Liver (tissue), 9 donors: ENCODE measurements around the gene SLIT1. TPM values are rescaled to one million over a fixed set of nuclear protein-coding genes. Genes with fewer than 3 reads are reported as not detected.

Experiments used
- DNase-seq: peaks from one replicate; pipeline ENCODE4 v3.0.0-alpha.2; 2017; ENCODE audit warnings: low spot score
- H3K27ac ChIP-seq, 2 donors: one replicate each; pipeline ENCODE4 v1.7.0; 2013; ENCODE audit warnings: inconsistent platforms in 2 of 2, low read length in 2 of 2, control low read depth in 1 of 2, low read depth in 1 of 2, mild to moderate bottlenecking in 1 of 2
- H3K27me3 ChIP-seq, 4 donors: one replicate each; pipeline versions ENCODE4 v1.6.1 to v1.7.0; 2013; ENCODE audit warnings: low read length in 3 of 4, inconsistent platforms in 1 of 4, mild to moderate bottlenecking in 1 of 4, moderate library complexity in 1 of 4; ENCODE audit not compliant: control insufficient read depth in 4 of 4, insufficient read depth in 4 of 4
- H3K36me3 ChIP-seq, 4 donors: one replicate each; pipeline versions ENCODE4 v1.6.1 to v1.7.0; 2013; ENCODE audit warnings: low read length in 3 of 4, mild to moderate bottlenecking in 3 of 4, low read depth in 1 of 4, moderate library complexity in 1 of 4; ENCODE audit not compliant: control insufficient read depth in 4 of 4, insufficient read depth in 3 of 4
- H3K4me1 ChIP-seq, 4 donors: one replicate each; pipeline versions ENCODE4 v1.6.1 to v1.7.0; 2013; ENCODE audit warnings: low read length in 3 of 4, mild to moderate bottlenecking in 3 of 4, moderate library complexity in 1 of 4; ENCODE audit not compliant: control insufficient read depth in 4 of 4, insufficient read depth in 4 of 4
- H3K4me3 ChIP-seq, 3 donors: one replicate each; pipeline versions ENCODE4 v1.6.1 to v1.7.0; 2013; ENCODE audit warnings: low read length in 3 of 3, control low read depth in 1 of 3, low read depth in 1 of 3, mild to moderate bottlenecking in 1 of 3
- H3K9ac ChIP-seq, 2 donors: one replicate each; pipeline ENCODE4 v1.7.0; 2013; ENCODE audit warnings: low read length in 2 of 2, mild to moderate bottlenecking in 2 of 2, moderate library complexity in 2 of 2, control low read depth in 1 of 2, low read depth in 1 of 2
- H3K9me3 ChIP-seq, 4 donors: one replicate each; pipeline versions ENCODE4 v1.6.1 to v1.7.0; 2013; ENCODE audit warnings: low read length in 3 of 4; ENCODE audit not compliant: control insufficient read depth in 4 of 4
- EGR1 ChIP-seq, 2 donors: IDR thresholded peaks; 2 replicates each; pipeline ENCODE4 v1.6.1; 2016 to 2018; ENCODE audit warnings: antibody characterized with exemption in 2 of 2, low read depth in 2 of 2
- FOXA2 ChIP-seq: IDR thresholded peaks from 2 replicates; pipeline ENCODE4 v1.6.1; 2016; ENCODE audit warnings: antibody characterized with exemption
- GABPA ChIP-seq, 2 donors: IDR thresholded peaks in 1 of 2; conservative IDR thresholded peaks in 1 of 2; 2 replicates each; pipeline ENCODE4 v1.6.1; 2016; ENCODE audit warnings: antibody characterized with exemption in 2 of 2, mild to moderate bottlenecking in 1 of 2, moderate library complexity in 1 of 2
- HNF4A ChIP-seq, 2 donors: conservative IDR thresholded peaks; 2 replicates each; pipeline ENCODE4 v1.6.1; 2016; ENCODE audit warnings: antibody characterized with exemption in 2 of 2, mild to moderate bottlenecking in 2 of 2
- HNF4G ChIP-seq: IDR thresholded peaks from 2 replicates; pipeline ENCODE4 v1.6.1; 2016; ENCODE audit warnings: antibody characterized with exemption
- JUND ChIP-seq, 2 donors: IDR thresholded peaks; 2 replicates each; pipeline ENCODE4 v1.6.1; 2016; ENCODE audit warnings: antibody characterized with exemption in 2 of 2
- NR2F2 ChIP-seq: IDR thresholded peaks from 2 replicates; pipeline ENCODE4 v1.6.1; 2016; ENCODE audit warnings: antibody characterized with exemption
- RAD21 ChIP-seq, 2 donors: IDR thresholded peaks; 2 replicates each; pipeline ENCODE4 v1.6.1; 2016; ENCODE audit warnings: antibody characterized with exemption in 2 of 2, mild to moderate bottlenecking in 2 of 2
- RXRA ChIP-seq, 2 donors: IDR thresholded peaks; 2 replicates each; pipeline ENCODE4 v1.6.1; 2017 to 2018; ENCODE audit warnings: antibody characterized with exemption in 2 of 2, mild to moderate bottlenecking in 1 of 2
- SP1 ChIP-seq: IDR thresholded peaks from 2 replicates; pipeline ENCODE4 v1.6.1; 2018; ENCODE audit warnings: antibody characterized with exemption, mild to moderate bottlenecking
- TAF1 ChIP-seq: conservative IDR thresholded peaks from 2 replicates; pipeline ENCODE4 v1.6.1; 2016; ENCODE audit warnings: antibody characterized with exemption, mild to moderate bottlenecking
- YY1 ChIP-seq: IDR thresholded peaks from 2 replicates; pipeline ENCODE4 v1.6.1; 2016; ENCODE audit warnings: antibody characterized with exemption, mild to moderate bottlenecking
- WGBS: extraction: QIAGEN DNeasy Blood & Tissue Kit; methylation state at CpG from one replicate; pipeline ENCODE4 v1.1.7; 2013; 5-methylcytosine and 5-hydroxymethylcytosine counted together
- polyA plus RNA-seq, 2 donors: library from polyadenylated mRNA; stranded (reverse) in 1 of 2; unstranded in 1 of 2; fragments of 200-250 nt in 1 of 2; fragments of >200 nt in 1 of 2; fragmentation: Nextera tagmentation in 1 of 2; extraction: Ambion mirVana in 1 of 2; gene quantifications; one replicate each; pipeline versions ENCODE4 v1.2.1 to v1.2.3, GENCODE V29; 2013 to 2015
- total RNA-seq, 2 donors: library from RNA; depleted of rRNA; stranded (reverse); fragments of >200 nt; gene quantifications; one replicate each; pipeline ENCODE4 v1.2.3, GENCODE V29; 2014
- TF ChIP-seq, protein P1 (sequence below): IDR thresholded peaks from 2 replicates; pipeline ENCODE4 v1.6.1; 2016; ENCODE audit warnings: antibody characterized with exemption
- TF ChIP-seq, protein P2 (sequence below): IDR thresholded peaks from 2 replicates; pipeline ENCODE4 v1.6.1; 2016; ENCODE audit warnings: antibody characterized with exemption
- TF ChIP-seq, protein P3 (sequence below): IDR thresholded peaks from 2 replicates; pipeline ENCODE4 v1.6.1; 2016; ENCODE audit warnings: antibody characterized with exemption
- TF ChIP-seq, protein P4 (sequence below): fragments of 150-350 bp; IDR thresholded peaks from 2 replicates; pipeline ENCODE4 v1.5.1; 2017; ENCODE audit warnings: improper control_type of control experiment, low read depth, low read length; ENCODE audit not compliant: missing input control
- TF ChIP-seq, protein P5 (sequence below): IDR thresholded peaks from 2 replicates; pipeline ENCODE4 v1.6.1; 2016; ENCODE audit warnings: antibody characterized with exemption, mild to moderate bottlenecking
- donor health status: healthy.
- donor health status: healthy.
- donor health status: healthy.
- donor health status: healthy.
- donor health status: healthy.

SLIT1 gene
- total and polyA plus RNA-seq, 4 donors: under 0.01 to 0.14 (median 0.06) TPM

DNA sequence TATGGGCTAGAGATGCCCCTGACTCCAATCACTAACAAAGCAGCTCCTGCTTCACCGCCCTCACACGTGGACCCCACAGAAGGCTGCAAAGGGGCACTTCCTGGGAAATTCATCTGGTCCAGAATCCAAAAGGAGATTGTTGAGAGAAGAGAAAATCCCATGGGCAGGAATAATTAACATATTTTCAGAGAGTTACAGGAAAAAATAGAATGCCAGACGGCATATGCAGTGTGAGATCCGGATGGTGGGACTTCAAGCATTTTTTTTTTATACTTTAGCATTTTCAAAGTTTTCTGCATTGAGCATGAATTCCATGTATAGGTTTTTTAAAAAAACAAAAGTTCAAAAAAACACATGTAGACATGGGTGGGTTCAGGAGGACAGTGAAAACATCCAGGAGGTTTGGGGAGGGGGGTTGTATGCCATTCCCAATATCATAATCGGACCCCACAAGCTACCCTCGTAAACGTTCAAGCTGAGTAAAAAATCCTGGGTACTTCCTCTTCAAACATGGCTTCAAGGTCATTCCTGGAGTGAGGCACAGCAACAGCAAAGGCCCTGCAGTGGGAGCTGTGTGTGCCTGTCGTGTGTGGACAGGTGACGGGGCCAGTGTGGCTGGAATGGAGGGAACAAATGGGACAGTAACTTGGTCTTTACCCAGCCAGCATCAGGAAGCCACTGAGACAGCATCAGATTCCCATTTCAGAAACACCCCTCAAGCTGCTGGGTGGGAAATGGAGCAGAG is 128.1 kb downstream of the SLIT1 start:
- DNase-seq: no peak
- H3K9ac ChIP-seq: no peak overlapping the region
- no peaks in the 10 kb centered on the region for H3K4me1 ChIP-seq
- no peaks in the 10 kb centered on the region for H3K36me3 ChIP-seq
- WGBS: 73% methylated on average over 9 of the region's 9 CpGs
- no peak for TF ChIP-seq SP1
- no peak for TF ChIP-seq NR2F2
- TF ChIP-seq, protein P1, sequence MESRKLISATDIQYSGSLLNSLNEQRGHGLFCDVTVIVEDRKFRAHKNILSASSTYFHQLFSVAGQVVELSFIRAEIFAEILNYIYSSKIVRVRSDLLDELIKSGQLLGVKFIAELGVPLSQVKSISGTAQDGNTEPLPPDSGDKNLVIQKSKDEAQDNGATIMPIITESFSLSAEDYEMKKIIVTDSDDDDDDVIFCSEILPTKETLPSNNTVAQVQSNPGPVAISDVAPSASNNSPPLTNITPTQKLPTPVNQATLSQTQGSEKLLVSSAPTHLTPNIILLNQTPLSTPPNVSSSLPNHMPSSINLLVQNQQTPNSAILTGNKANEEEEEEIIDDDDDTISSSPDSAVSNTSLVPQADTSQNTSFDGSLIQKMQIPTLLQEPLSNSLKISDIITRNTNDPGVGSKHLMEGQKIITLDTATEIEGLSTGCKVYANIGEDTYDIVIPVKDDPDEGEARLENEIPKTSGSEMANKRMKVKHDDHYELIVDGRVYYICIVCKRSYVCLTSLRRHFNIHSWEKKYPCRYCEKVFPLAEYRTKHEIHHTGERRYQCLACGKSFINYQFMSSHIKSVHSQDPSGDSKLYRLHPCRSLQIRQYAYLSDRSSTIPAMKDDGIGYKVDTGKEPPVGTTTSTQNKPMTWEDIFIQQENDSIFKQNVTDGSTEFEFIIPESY: no peak
- TF ChIP-seq HNF4A (conservative IDR thresholded peaks at IDR 0.05): no peak
- no peak for TF ChIP-seq GABPA (IDR thresholded peaks at IDR 0.05 in 1 of 2, conservative IDR thresholded peaks at IDR 0.05 in 1 of 2)
- no peak for TF ChIP-seq JUND (IDR thresholded peaks at IDR 0.05)
- TF ChIP-seq, protein P2, sequence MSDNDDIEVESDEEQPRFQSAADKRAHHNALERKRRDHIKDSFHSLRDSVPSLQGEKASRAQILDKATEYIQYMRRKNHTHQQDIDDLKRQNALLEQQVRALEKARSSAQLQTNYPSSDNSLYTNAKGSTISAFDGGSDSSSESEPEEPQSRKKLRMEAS: no peak
- TF ChIP-seq EGR1 (IDR thresholded peaks at IDR 0.05; ENCODE audit: low read depth in 2 of 2): no peak
- no peak for TF ChIP-seq HNF4G
- TF ChIP-seq TAF1: no peak
- no peaks in the 10 kb centered on the region for H3K27me3 ChIP-seq
- H3K27ac ChIP-seq: no peak overlapping the region
- H3K4me3 ChIP-seq: no peak overlapping the region
- H3K9me3 ChIP-seq: no peaks in the 10 kb centered on the region

DNA sequence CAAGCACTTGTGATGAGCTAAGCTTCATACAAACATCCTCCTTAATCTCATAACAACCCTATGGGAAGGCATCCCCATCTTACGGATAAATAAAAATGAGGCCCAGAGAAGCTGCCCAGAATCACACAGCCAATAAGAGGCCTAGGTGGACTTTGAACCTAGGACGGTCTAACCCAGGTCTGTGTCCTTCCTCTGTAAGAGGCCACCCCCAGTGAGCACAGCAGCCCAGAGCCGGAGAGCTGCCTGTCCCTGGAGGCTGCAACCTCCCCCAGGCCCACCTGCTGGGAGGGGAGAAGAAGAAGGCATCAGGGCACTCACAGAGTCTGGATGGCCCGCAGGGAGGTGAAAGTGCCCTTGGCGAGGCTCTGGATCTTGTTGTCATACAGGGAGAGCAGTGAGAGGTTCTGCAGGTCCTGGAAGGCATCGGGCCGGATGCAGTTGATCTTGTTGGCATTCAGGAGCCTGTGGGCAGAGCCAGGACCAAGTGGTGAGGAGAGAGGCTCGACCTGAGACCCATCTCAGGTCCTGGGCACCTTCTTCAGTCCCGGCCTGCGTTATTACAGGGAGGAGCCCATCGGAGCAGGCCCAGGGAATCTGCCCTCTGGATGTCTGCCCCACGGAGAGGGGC is 129.6 kb downstream of the SLIT1 start:
- no peaks in the 10 kb centered on the region for H3K9me3 ChIP-seq
- no peak overlapping the region for H3K4me3 ChIP-seq
- no peaks in the 10 kb centered on the region for H3K27me3 ChIP-seq
- no peak overlapping the region for H3K27ac ChIP-seq
- H3K36me3 ChIP-seq: no peaks in the 10 kb centered on the region
- no peaks in the 10 kb centered on the region for H3K4me1 ChIP-seq
- no peak overlapping the region for H3K9ac ChIP-seq
- TF ChIP-seq RXRA (IDR thresholded peaks at IDR 0.05) (no peak), NR2F2 (no peak), TAF1 (no peak), YY1 (no peak), RAD21 (IDR thresholded peaks at IDR 0.05) (no peak), HNF4A (conservative IDR thresholded peaks at IDR 0.05) (no peak), JUND (IDR thresholded peaks at IDR 0.05) (no peak), HNF4G (no peak), EGR1 (IDR thresholded peaks at IDR 0.05; ENCODE audit: low read depth in 2 of 2) (no peak), GABPA (IDR thresholded peaks at IDR 0.05 in 1 of 2, conservative IDR thresholded peaks at IDR 0.05 in 1 of 2) (no peak), FOXA2 (no peak)
- TF ChIP-seq, protein P3, sequence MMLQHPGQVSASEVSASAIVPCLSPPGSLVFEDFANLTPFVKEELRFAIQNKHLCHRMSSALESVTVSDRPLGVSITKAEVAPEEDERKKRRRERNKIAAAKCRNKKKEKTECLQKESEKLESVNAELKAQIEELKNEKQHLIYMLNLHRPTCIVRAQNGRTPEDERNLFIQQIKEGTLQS: no peak
- TF ChIP-seq, protein P4, sequence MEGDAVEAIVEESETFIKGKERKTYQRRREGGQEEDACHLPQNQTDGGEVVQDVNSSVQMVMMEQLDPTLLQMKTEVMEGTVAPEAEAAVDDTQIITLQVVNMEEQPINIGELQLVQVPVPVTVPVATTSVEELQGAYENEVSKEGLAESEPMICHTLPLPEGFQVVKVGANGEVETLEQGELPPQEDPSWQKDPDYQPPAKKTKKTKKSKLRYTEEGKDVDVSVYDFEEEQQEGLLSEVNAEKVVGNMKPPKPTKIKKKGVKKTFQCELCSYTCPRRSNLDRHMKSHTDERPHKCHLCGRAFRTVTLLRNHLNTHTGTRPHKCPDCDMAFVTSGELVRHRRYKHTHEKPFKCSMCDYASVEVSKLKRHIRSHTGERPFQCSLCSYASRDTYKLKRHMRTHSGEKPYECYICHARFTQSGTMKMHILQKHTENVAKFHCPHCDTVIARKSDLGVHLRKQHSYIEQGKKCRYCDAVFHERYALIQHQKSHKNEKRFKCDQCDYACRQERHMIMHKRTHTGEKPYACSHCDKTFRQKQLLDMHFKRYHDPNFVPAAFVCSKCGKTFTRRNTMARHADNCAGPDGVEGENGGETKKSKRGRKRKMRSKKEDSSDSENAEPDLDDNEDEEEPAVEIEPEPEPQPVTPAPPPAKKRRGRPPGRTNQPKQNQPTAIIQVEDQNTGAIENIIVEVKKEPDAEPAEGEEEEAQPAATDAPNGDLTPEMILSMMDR: no peak
- TF ChIP-seq, protein P5, sequence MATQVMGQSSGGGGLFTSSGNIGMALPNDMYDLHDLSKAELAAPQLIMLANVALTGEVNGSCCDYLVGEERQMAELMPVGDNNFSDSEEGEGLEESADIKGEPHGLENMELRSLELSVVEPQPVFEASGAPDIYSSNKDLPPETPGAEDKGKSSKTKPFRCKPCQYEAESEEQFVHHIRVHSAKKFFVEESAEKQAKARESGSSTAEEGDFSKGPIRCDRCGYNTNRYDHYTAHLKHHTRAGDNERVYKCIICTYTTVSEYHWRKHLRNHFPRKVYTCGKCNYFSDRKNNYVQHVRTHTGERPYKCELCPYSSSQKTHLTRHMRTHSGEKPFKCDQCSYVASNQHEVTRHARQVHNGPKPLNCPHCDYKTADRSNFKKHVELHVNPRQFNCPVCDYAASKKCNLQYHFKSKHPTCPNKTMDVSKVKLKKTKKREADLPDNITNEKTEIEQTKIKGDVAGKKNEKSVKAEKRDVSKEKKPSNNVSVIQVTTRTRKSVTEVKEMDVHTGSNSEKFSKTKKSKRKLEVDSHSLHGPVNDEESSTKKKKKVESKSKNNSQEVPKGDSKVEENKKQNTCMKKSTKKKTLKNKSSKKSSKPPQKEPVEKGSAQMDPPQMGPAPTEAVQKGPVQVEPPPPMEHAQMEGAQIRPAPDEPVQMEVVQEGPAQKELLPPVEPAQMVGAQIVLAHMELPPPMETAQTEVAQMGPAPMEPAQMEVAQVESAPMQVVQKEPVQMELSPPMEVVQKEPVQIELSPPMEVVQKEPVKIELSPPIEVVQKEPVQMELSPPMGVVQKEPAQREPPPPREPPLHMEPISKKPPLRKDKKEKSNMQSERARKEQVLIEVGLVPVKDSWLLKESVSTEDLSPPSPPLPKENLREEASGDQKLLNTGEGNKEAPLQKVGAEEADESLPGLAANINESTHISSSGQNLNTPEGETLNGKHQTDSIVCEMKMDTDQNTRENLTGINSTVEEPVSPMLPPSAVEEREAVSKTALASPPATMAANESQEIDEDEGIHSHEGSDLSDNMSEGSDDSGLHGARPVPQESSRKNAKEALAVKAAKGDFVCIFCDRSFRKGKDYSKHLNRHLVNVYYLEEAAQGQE: no peak
- TF ChIP-seq, protein P1: no peak
- TF ChIP-seq, protein P2: no peak
- no peak for DNase-seq
- 86% methylated on average over 12 of the region's 12 CpGs for WGBS
